GM21529 (cell line): ENCODE measurements around the gene ARPC1B.
"Not testable (repeated sequence)": the region's sequence is repeated elsewhere in the genome, so short reads cannot be mapped to it uniquely, and the experiment has no call there.

ENCODE experiments used
- ATAC-seq: cut with Tn5 transposase; IDR thresholded peaks from one replicate; pipeline ENCODE4 v1.9.1; 2021; ENCODE audit not compliant: unreplicated experiment

Gene ARPC1B

DNA sequence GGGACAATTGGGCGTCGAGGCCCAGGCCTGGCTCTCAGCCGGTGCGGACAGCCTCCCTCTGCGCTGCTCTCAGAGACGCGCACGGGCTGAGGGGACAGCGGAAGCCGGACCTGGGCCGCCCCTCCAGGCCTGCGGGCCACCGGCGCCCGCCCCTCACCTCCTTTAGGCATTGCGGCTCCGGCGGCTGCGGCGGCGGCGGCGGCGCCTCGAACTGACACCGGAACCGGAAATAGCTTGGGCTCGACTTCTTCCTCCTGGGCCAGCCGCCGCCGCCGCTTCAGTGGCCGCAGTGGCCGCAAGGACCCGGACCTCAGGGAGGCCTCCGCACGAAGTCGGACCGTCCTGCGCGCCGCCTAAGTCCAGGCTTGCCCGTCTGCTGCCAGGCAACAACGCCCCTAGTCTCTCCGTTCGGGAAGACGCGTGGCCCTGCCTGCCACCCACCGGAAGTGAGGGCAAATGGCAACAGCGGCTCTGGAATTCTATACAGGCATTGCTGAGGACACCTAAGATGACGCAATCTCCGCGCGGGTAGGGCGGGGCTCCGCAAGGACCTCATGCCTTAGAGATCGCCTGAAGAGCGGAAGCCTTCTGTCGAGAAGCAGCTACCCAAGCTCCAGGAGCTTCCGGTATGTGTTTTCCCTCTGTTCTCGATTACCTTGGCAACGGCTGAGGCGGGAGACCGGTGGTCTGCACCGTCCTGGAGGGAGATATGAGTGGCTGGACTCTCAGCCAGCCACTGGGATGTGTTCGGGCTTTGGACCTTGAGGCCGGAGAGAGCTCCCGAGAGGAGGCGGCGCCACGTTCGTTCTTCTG, 34.1 kb downstream of the ARPC1B start, which contains the start of the genes BUD31 and PDAP1:
Gene BUD31 (plus strand): TSS at position 591 of the 813 bp plus-strand sequence. CDS start 2,124 bp downstream, outside the sequence.
Gene PDAP1 (minus strand): TSS at position 219 of the 813 bp plus-strand sequence. CDS start 49 bp downstream, at position 170.
- ATAC-seq, result peak; percentile 73

DNA sequence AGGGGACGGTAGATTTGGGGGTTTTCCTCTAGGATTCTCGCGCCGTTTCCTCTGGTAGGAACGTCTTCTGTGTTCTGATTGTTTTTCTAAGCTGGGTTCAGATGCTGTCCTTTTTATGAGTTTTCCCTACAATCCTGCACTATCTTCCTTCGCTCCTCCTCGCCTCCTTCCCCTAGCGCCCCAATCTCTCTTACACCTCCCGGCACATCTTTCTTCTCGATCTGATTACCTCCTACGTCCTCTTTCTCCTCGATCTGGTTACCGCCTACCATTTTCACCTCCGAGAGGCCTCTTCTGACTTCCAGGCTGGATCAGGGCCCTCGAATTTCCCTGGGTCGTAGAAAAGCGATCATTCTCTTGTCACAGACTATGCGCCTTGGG, 34.7 kb downstream of the ARPC1B start:
- ATAC-seq, result peak; percentile 6

DNA sequence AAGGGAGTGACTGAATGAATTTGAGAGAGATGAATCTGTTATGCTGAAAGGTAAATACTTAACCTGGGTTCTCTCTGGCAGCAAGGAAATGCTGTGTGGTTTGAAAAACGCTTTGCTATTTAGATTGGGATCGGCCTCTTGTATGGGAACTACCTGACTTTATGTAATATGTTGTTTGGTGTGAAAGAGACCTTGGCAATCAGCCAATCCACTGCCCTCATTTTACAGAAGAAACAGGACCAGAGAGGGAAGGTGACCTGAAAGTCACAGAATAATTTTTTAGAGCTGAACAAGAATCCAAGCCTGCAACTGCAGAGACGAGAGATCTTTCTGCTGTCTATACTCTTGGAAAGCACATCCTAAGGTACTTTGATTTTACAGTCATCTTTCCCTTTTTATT, 35.3 kb downstream of the ARPC1B start:
- ATAC-seq, result no peak

DNA sequence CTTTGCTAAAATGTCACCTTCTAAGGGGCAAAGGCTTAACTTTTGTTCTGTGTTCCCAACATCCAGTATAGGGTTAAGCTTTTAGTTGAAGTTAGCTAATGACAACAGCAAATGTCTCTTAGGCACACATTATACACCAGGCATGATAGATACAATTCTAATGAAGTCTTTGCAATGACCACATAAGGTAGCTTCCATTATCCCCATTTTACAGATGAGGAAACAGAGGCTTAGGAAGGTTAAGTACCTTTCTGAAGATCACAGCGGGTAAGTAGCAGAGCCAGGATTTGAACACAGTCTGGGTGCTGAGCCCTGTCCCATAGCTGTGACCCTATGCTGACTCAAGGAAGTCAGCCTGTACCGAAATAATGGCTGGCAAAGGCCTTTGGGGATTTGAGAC, 36.1 kb downstream of the ARPC1B start:
- ATAC-seq, result no peak

DNA sequence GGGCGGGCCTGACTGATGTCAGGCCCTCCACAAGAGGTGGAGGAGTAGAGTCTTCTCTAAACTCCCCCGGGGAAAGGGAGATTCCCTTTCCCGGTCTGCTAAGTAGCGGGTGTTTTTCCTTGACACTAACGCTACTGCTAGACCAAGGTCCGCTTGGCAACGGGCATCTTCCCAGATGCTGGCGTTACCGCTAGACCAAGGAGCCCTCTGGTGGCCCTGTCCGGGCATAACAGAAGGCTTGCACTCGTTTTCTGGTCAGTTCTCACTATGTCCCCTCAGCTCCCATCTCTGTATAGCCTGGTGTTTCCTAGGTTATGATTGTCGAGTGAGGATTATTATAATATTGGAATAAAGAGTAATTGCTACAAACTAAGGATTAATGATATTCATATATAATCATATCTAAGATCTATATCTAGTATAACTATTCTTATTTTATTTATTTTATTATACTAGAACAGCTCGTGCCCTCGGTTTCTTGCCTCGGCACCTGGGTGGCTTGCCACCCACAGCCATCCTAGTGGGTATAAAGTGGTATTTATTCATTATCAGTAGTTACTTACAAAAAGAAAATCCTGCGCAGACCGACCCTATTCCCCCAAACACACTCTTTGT, 41.1 kb downstream of the ARPC1B start:
- ATAC-seq, result not testable (repeated sequence)

DNA sequence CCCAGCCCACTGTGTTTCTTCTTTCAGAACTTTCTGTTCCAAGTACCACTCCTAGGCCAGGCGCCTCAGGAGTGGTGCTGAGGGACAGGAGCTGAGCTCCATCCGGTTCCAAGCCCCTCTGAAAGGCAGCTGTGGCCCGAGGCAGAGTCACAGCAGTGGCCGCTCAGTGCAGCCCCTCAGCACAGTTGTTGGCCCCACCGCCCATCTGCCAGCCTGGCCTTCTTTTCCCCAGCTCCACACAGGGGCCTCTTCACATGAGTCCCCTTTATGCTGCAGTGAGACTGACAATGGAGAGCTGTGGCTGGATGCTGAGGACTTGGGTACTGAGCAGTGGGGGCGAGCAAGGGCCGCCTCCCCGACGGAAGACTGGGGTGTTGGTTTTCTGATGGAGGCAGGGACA, 43.7 kb downstream of the ARPC1B start:
- ATAC-seq, result no peak

DNA sequence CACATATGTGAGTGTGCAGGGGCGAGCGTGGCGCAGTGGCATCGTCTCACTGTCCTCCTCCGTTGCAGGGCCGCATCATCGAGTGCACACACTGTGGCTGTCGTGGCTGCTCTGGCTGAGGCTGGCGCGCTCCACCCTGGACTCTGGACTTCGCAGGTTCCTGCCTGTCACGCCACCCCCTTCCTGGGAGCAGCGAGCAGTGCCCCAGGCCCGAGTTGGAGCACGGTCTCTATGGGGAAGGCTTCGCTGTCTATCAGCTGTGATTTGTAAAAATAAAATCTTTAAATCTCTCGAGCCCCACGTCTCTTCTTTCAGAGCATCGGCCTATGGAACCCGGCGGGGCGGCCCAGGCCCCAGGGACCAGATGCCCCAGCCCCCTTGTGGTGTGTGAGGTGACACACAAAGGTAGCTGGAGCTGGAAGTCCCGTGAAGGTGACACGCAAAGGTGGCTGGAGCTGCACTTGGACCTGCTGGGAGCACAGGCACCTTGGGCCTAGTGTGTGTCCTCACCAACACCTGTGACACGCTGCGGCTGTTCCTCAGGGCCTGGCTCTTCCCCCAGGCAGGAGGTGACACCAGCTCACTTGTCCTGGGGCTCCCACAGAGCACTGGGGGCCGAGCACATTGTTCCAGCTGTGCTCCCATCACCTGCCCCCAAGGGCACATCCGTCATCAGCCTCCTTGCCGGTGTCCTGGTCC, 44.9 kb downstream of the ARPC1B start:
- ATAC-seq, result no peak

DNA sequence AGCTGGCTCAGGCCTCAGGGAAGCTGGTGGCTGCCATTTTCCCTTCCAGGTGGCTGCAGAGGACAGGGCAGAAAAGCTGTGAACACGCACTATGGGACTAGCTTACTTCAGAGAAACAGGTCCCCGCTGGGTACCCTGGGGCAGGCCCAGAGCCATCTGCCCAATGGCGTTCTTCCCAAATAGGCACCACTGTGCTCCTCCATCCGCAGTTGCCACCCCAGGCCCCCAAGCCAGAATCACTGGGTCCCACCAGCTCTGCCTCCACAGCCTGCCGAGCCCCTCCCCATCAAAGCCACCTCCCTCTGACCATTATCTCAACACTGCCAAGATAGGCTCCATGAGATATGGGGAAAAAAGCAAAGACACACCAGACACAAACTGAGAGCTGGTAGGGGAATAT, 45.7 kb downstream of the ARPC1B start:
- ATAC-seq, result no peak

DNA sequence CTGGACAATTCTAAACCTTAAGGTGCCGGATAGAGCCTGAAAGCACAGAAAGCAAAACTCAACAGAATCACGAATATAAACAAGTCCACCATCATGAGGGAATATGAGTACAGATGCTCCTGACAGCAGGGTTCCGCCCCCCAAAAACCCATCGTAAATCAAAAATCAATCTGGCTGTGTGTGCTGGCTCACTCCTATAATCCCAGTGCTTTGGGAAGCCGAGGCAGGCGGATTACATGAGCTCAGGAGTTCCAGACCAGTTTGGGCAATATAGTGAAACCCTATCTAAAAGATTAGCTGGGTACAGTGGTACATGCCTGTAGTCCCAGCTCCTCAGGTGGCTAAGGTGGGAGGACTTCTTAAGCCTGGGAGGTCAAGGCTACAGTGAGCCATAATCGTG, 46.5 kb downstream of the ARPC1B start:
- no peak for ATAC-seq

DNA sequence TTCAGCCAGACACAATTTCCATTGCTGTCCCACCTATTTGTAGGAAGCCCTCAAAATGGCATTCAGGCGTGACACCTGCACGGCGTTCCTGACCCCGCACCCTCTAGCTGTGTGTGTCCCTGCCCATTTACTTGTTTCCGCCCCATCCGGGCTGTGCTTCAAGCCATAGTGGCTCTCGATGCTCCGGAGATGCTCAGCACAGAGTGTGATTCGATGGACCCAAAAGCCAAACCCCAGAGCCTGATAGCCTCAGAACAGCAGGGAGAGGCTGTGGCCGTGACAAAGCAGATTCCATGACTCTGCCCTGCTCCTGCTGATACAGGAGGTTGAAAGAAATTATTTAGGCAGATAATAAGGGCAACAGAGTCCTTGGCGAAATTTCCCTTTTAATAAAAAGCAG, 47.7 kb downstream of the ARPC1B start:
- ATAC-seq, result no peak

DNA sequence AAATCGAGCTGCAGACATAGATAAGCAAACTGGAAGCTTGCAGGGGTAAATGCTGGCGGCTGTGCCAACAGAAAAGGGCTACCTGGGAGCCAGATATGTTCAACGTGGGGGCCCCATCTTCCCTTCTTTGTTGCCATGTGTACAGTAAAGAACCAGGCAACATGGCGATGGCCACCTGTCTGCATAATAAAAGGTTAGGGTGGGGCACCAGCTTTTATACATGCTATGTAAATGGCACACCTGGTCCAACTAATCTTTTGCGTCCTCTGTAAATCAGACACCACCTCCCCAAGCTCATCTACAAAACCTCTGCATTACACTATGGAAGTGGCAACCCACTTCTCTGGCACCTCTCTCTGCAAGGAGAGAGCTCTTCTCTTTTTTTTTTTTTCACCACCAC, 48.1 kb downstream of the ARPC1B start:
- no peak for ATAC-seq

DNA sequence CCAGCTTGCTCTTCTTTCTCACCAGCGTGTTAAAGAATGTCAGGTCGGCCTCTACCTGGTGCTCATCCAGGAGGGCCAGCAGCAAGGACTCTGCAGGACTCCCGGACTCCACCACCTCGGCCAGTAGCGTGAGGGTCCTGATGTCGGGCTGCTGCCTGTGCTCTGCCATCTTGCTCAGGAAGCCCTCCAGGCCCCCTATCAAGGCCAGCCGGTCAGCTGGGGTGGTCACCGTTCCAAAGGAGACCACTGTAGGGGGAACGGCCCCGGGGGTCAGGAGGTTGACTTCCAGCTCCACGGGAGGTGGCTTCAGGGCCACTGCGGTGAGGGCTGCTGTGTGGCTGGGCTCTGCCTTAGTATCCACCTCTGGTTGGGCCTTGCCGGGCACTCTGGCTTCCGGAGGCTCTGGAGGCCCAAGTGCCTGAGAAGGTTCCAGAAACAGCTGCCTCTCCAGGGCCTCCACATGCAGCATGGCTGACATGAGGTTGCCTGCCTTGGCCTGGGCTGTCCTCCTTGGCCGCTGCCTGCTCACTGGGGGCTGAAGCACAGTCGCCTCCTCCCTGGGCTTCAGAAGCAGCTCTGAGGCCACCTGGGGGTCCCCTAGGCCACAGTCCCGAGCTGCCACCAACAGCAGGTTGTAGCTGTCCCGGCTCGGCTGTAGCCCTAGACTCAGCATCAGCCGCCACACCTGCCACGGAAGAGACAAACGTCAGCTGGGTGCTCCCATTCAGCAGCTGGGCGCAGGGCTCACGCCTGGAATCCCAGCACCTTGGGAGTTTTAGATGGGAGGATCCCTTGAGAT, 50.6 kb downstream of the ARPC1B start:
- no peak for ATAC-seq

DNA sequence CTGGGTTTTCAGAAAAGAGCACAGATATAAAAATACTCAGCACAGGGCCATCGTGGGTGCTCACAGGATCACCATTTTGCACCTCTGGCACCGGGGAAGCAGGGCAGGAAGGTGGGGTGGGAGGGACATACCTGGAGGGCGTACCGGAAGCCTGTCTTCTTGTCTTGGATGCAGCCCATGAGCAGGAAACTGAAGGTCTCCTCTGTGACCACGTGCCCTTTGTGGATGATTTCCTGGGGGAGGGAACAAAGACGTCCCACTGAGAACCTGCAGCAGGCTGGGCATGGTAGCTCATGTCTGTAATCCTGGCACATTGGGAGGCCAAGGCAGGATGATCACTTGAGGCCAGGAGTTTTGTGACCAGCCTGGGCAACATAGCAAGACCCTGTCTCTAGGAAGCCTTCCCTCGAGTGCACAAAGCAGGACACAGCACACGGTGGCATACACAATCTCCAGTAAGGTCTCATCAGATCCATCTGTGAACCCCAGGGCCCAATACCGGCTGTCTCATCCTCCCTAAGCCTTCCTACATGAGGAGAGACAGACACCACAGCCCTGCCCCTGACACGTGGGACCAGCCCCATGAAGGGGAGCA, 54.5 kb downstream of the ARPC1B start:
- ATAC-seq, result no peak

DNA sequence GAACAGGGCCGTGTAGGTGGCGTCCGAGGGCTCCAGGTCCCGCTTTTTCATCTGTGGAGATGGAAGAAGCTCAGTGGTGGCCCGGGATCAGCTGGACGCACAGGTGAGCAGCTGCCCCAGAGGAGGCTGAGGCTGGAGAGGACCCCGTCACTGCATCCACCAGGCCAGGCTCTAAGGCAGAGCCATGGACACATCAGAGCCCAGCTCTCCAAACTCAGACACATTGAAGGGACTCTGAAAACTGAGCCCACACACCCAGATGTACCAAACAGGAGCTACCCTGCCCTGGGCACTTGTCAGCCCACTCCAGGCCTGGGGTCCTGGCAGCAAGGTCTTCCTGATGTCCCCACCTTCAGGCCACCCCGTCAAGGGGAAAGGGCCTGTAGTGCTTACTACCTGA, 55.2 kb downstream of the ARPC1B start:
- ATAC-seq, result no peak

DNA sequence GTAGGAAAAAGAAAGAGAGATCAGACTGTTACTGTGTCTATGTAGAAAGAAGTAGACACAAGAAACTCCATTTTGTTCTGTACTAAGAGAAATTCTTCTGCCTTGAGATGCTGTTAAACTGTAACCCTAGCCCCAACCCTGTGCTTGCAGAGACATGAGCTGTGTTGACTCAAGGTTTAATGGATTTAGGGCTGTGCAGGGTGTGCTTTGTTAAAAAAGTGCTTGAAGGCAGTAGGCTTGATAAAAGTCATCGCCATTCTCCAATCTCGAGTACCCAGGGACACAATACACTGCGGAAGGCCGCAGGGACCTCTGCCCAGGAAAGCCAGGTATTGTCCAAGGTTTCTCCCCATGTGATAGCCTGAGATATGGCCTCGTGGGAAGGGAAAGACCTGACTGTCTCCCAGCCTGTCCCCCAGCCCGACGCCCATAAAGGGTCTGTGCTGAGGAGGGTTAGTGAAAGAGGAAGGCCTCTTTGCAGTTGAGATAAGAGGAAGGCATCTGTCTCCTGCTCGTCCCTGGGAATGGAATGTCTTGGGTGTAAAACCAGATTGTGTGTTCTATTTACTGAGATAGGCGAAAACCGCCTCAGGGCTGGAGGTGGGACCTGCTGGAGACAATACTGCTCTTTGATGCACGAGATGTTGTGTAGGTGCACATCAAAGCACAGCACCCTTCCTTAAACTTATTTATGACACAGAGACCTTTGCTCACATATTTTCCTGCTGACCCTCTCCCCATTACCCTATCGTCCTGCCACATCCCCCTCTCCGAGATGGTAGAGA, 57.4 kb downstream of the ARPC1B start:
- ATAC-seq, result not testable (repeated sequence)

DNA sequence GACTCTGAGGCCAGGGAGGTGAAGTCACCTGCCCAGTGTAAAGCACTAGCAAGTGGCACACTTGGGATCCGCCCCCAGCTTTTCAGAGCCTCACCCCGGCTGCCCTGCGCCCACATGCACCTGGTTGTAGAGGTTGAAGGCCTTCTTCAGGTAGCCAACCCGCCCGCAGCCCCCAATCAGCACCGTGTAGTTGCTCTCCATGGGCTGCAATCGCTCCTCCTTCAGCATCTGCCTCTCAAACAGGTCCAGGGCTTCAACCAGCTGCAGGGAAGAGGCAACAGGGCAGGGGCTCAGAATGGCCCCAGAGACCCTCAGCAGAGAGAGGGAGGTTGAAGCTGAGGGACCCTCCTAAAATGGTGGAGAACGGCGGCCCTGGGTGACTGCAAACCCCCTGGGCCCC, 58.6 kb downstream of the ARPC1B start:
- ATAC-seq, result no peak

DNA sequence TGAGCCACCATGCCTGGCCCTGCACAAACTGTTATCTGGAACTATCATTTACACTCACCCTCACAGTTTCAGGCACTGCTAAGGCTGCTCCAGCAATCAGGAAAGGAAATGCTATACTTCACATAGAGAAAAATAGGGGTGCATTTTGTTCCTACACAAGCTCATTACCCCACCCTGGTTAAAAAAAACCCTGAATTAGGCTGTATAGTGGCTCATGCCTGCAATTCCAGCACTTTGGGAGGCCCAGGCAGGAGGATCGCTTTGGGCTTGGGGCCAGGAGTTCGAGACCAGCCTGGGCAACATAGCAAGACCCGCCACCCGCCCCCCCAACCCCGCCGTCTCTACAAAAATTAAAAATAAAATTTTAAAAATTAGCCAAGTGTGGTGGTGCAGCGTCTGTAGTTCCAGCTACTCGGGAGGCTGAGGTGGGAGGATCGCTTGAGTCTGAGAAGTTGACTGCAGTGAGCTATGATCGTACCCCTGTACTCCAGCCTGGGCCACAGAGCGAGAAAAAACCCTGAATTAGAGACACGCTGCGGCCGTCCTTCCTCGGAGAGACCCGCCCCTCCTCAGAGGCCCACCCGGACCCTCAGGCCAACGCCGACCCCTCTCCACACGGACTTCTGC, 63.5 kb downstream of the ARPC1B start:
- ATAC-seq, result no peak

DNA sequence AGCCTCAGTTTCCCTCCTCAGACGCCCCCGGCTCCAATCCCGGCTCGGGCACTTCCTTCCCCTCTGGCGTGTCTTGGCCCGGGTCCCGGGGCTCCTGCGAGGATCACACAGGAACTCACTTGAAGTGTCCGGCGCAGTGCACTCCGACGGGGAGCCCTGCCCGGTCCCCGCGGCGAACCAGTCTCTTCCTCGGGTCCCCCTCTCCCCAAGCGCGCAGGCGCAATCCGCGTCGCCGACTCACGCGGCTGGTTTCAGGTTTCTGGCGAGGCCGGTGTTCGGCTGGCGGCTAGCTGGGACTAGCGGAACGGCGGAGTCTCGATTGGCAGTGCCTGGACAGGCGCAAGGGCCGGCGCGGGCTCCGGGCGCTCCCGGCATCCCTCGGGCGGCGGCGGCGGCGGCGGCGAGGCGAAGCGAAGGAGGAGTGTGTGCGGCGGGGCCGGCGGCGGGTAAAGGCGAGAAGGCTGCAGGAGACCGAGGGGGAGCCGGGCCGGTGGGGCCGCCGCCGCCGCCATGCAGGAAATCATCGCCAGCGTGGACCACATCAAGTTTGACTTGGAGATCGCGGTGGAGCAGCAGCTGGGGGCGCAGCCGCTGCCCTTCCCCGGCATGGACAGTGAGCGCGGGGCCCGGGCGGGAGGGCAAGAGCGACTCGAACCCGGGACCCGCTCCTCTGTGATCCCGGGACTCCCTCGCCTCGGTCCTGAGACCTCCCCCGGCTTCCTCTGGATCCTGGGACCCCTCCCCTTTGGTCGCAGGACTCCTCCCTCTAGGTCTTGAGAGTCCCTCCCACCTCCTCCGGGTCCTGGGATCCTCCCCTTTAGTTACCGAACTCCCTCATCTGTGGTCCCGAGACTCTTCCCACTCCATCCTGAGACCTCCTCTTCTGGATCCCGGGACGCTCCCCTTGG, 64.3 kb downstream of the ARPC1B start, which contains the start of the genes CPSF4 and PTCD1:
Gene CPSF4 (plus strand): TSS at position 371 of the 908 bp plus-strand sequence. CDS start 140 bp downstream, at position 511.
Gene PTCD1 (minus strand): TSS at position 226 of the 908 bp plus-strand sequence. CDS start 3,556 bp downstream, outside the sequence.
- ATAC-seq, result peak; percentile 93
